RWPE2 (cell line): Measurements from ENCODE around the gene PPIL3.
A peak's percentile ranks its signal among the peaks of the same experiment; 100 is the strongest.

ENCODE experiments used
- ATAC-seq: fragments of 200-7000 bp; cut with Tn5 transposase; 3 replicates; pipeline ENCODE4 v1.9.1; 2021; ENCODE audit warnings: low read depth
- DNase-seq: peaks from one replicate; pipeline ENCODE4 v3.0.0-alpha.2; 2020; ENCODE audit warnings: low spot score
- H3K27ac ChIP-seq: fragments of 450-650 bp; 2 replicates; pipeline ENCODE4 v1.5.1; 2017; ENCODE audit warnings: mild to moderate bottlenecking; ENCODE audit not compliant: poor library complexity, severe bottlenecking
- H3K27me3 ChIP-seq: fragments of 250-450 bp; sonication (Bioruptor Pico); 2 replicates; pipeline ENCODE4 v1.5.1; 2021; ENCODE audit warnings: mild to moderate bottlenecking, moderate library complexity; ENCODE audit not compliant: insufficient read depth, poor library complexity, severe bottlenecking
- H3K36me3 ChIP-seq: fragments of 250-450 bp; sonication (Bioruptor Pico); 2 replicates; pipeline ENCODE4 v1.5.1; 2020; ENCODE audit warnings: low read depth, mild to moderate bottlenecking, moderate library complexity
- H3K4me1 ChIP-seq: fragments of 250-450 bp; sonication (Bioruptor Pico); 2 replicates; pipeline ENCODE4 v1.5.1; 2021; ENCODE audit warnings: mild to moderate bottlenecking, moderate library complexity; ENCODE audit not compliant: insufficient read depth, poor library complexity, severe bottlenecking
- H3K4me3 ChIP-seq: fragments of 250-450 bp; sonication (Bioruptor Pico); 2 replicates; pipeline ENCODE4 v1.5.1; 2021; ENCODE audit warnings: mild to moderate bottlenecking, moderate library complexity; ENCODE audit not compliant: severe bottlenecking
- H3K9me3 ChIP-seq: fragments of 250-450 bp; sonication (Bioruptor Pico); 2 replicates; pipeline ENCODE4 v1.5.1; 2021; ENCODE audit warnings: mild to moderate bottlenecking, moderate library complexity; ENCODE audit not compliant: severe bottlenecking
- CTCF ChIP-seq: fragments of 450-650 bp; IDR thresholded peaks from one replicate; pipeline ENCODE4 v1.5.1; 2017; ENCODE audit warnings: mild to moderate bottlenecking, moderate library complexity; ENCODE audit not compliant: poor library complexity, severe bottlenecking

The PPIL3 gene

GRCh38 chr2:200864176-200865034 lies 24.5 kb downstream of the PPIL3 start, which contains the start of gene CLK1:
CLK1 (minus strand) TSS chr2:200864658; CDS start chr2:200861862, 2,796 bp downstream.
- TF ChIP-seq CTCF: no peak
- peak; percentile 89 for DNase-seq
- H3K27ac ChIP-seq: peak within 1 kb of the TSS; percentile 78
- H3K9me3 ChIP-seq: no peaks in the 10 kb centered on the region
- ATAC-seq: peak; percentile 76
- H3K27me3 ChIP-seq: no peaks in the 10 kb centered on the region
- H3K4me3 ChIP-seq: peak within 1 kb of the TSS; percentile 98
- peaks cover 13% of the 10 kb centered on the region for H3K4me1 ChIP-seq
- H3K36me3 ChIP-seq: peaks cover 46% of the 10 kb centered on the region

- DNase-seq: no peak
- Histone ChIP-seq H3K9me3 (no peaks in the 10 kb centered on the region), H3K4me3 (peak overlapping the region; percentile 98), H3K27me3 (no peaks in the 10 kb centered on the region), H3K4me1 (peaks cover 13% of the 10 kb centered on the region), H3K27ac (peak overlapping the region; percentile 78), H3K36me3 (peaks cover 53% of the 10 kb centered on the region)
- no peak for ATAC-seq
- TF ChIP-seq CTCF: no peak
Observed at GRCh38 chr2:200863782-200864175, 25.1 kb downstream of the PPIL3 start.

GRCh38 chr2:200862532-200863000 lies 26.3 kb downstream of the PPIL3 start:
- H3K9me3 ChIP-seq: no peaks in the 10 kb centered on the region
- H3K4me1 ChIP-seq: peaks cover 13% of the 10 kb centered on the region
- H3K4me3 ChIP-seq: peak overlapping the region; percentile 98
- DNase-seq (no peak), ATAC-seq (peak; percentile 11; the same call in 1 of the 3 replicates)
- no peak for TF ChIP-seq CTCF
- H3K27me3 ChIP-seq: no peaks in the 10 kb centered on the region
- peak overlapping the region; percentile 78 for H3K27ac ChIP-seq
- H3K36me3 ChIP-seq: peaks cover 65% of the 10 kb centered on the region

- H3K4me3 ChIP-seq: peak overlapping the region; percentile 98
- peaks cover 74% of the 10 kb centered on the region for H3K36me3 ChIP-seq
- peak overlapping the region; percentile 78 for H3K27ac ChIP-seq
- ATAC-seq (no peak), DNase-seq (no peak)
- no peaks in the 10 kb centered on the region for H3K27me3 ChIP-seq
- no peak for TF ChIP-seq CTCF
- peaks cover 13% of the 10 kb centered on the region for H3K4me1 ChIP-seq
- no peaks in the 10 kb centered on the region for H3K9me3 ChIP-seq
Observed at GRCh38 chr2:200861617-200862155, 27.2 kb downstream of the PPIL3 start.
